Inferior parietal cortex (tissue), 1 donor: Measurements from ENCODE around the gene MACROD2.

ENCODE experiments used
- DNase-seq: peaks from one replicate; pipeline ENCODE4 v3.0.0-alpha.2; 2016; ENCODE audit errors: extremely low spot score

The MACROD2 gene

GRCh38 chr20:14407336-14407735 lies 412.0 kb downstream of the MACROD2 start:
- no peak for DNase-seq

DNA sequence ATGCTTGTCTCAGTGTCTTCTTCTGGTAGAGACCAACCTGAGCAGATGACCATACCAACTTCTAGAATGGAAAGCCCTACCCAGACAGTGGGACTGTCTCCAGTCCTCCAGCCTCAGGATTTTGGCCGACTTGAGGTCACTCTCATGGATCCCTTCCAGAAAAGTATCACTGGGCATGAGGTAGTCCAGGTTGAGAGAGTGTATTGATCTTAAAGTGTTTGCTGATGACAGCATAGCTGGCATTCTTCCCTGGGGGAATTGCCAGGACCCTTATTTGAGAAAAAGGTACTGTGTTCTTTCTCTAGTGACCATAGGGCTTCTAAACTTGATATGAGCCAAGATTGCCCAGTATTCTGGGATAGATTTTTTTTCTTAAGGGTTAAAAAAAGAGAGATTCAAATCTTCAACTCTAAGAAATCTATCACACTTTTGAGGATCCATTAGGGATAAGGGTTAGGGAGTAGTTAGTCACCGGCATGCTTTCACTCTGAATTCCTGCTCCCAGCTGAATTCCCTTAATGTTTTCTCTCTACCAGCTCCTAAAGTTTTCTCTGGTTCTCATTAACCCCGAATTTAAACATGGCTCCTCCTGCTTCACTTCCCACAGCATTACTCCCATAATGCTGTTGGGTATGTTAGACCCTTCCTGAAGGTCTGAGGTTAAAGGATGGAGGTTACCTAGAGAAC lies 415.7 kb downstream of the MACROD2 start:
- no peak for DNase-seq

GRCh38 chr20:14412065-14412681 lies 416.9 kb downstream of the MACROD2 start:
- no peak for DNase-seq

- no peak for DNase-seq
These were observed 418.5 kb downstream of the MACROD2 start for GRCh38 chr20:14413835-14414234.

DNA sequence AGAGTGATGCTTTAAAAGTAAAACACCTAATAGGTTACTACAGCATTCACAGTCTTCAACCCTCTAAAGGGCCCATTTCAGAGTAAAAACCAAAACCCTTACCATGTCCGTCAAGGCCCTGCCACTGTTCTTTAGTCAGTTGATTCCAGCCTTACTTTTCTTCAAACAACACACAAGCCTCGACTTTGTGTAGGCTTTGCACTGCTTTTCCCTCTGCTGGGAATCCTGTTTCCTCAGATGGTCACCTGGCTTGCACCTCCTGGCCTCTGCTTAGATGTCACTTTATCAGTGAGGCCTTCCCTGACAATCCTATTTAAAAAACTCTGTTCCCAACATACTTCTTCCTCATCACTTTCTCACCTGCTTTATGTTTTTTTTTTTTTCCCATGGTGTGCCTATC lies 419.2 kb downstream of the MACROD2 start:
- no peak for DNase-seq

DNA sequence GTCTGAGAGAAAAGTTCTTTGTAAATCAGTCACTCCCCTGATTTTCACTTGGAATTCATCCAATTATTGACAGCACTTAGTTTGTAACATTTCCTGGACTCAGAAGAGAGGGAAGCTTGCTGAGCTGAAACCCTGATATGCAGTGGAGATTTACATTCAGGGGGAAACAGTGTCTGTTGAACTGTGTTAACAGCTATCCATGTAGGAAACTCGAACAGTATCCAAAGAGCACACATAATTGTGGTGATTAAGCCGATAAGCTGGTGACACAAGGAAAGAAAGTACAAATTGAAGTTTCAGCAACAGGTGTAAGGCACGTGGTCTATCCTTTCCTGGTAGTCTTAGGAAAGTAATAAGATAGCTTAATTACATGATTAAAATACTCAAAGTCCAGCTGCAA lies 420.2 kb downstream of the MACROD2 start:
- DNase-seq = no peak

DNA sequence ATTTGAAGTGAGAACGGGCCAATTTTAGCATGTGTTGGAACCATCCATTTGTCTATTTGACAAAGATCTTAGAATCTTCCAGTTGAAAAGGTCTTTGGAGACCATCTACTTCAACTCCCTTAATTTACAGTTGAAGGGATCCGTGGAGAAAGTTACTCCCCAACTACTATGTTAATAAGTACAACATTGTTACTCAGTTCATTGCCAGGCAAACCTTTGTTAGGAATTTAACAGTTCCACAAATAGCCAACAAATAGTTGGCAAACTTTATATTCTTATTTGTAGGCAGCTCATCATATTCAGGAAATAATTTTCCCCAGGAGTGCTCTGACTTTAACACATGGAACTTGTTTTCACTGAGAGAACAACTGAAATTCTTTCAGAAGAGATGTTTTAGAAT lies 423.1 kb downstream of the MACROD2 start:
- no peak for DNase-seq

DNA sequence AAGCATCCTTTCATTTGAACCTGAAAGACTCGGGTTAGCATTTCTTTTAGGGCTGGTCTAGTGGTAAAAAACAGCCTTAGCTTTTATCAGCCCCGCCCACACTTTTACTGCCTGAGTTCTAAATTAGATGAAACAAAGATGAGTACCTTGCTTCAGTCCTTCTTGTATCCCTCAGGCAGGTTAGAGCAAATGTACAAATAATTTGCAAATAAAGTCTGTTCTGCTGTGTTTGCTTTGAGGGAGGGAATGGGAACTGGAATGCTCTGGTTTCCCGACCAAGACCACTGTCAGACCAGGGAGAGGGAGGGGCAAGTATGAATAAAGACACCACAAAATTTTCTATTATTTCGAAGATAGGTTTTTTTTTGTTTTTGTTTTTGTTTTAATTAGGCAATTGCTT lies 427.6 kb downstream of the MACROD2 start:
- DNase-seq = no peak

DNA sequence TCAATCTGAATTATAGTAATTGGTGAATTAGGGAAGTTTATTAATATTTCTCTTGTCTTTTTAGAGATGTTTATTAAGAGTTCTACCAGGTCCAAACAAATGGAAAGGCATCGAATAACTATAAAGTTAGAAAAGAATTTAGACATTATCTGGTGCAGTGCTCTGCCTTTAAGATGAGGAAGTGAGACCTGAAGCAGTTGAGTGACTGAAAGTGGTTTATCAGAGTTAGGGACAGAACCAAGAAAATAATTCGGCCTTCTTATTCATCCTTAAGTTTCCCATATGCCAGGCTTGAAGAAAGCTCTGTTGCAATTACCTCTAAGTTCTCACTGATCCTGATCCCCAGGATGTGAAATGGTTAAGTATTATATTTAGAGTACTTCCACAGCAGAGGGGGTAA lies 436.3 kb downstream of the MACROD2 start:
- DNase-seq = no peak

DNA sequence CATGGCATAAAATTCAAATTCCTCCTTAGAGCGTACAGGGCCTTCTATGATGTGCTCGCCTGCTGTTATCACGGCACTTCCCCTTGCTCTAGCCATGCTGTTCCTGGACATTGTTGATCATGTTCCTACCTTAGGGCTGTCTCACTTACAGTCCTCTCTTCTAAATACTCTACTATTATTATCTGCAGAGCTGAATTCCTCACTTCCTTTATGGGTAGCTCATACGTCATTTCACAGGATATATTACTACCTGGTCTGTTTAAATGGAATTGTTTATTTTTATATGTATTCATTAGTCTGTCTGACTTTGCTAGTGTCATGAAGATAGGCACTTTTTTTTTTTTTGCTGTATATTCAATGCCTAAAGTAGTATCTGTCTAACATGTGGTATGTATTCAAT lies 436.8 kb downstream of the MACROD2 start:
- DNase-seq = no peak

- DNase-seq = no peak
These were observed 437.3 kb downstream of the MACROD2 start for GRCh38 chr20:14432597-14432996.

- DNase-seq = no peak
These were observed 439.2 kb downstream of the MACROD2 start for GRCh38 chr20:14434384-14435136.

DNA sequence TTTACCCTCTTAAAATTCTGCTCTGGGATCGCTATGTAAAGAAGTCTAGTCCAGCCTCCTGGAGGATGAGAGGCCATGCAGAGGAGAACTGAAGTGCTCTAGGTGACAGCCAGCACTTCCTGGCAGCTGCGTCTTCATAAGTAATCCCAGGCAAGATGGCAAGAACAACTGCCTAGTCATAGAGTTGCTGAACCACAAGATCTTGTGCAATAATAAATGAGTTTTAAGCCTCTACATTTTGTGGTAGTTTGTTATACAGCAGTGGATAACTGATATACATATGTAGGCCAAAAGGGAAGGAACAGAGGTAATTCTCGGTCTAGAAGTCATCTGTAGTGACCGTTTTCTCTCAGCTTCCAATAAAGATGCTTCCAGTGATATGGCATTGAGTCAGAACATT lies 445.9 kb downstream of the MACROD2 start:
- no peak for DNase-seq

DNA sequence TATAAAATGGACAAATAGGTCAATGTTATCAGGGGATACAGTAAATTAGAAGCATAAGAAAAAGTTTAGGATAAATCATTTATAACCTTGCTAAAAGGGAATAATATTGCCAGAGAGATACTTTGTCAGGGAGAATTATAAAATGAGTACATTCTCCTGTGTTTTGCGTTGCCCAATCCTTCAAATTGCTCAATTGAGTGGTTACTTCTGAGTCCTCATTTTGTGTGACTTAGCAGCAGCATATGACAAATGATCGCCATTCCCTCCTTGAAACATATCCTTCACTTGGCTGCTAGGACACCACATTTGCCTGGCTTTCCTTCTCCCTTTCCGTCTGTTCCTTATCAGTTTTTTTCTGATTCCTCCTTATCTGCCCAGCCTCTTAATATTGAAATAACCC lies 448.8 kb downstream of the MACROD2 start:
- DNase-seq = no peak

DNA sequence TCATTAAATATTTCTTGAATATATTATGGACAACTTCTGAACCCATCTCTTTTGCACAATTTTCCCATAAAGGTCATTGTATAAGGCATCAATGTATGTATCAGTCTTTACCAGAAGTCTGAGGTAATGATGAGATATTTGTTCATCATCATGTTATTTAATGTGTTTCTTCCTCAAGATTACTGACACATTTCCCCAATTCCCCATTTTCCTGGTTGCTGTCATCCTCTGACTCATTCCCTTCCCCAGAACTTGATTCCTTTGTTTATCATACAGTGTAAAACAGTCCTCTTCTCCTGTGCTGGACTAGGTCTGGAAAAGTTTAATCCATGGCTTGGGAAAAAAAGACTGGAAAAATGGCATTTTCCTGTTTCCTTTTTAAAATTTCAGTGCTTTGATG lies 450.0 kb downstream of the MACROD2 start:
- DNase-seq = no peak

DNA sequence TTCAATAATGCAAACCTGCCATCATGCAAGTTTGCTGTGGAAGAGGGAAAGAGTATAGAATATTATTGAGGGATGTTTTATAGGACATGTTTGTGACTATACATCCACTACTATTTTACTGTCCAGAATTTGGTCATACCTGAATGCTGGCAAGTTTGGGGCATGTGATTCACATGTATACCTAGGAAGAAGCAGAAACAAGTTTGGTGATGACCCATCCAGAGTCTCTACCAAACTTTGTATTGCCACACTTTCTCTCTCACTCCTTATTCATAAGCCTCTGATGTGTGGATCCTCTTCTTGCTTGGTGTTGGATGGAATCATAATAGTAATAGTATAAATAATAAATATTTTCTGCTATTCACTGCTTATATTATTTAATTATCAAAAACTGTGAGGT lies 450.6 kb downstream of the MACROD2 start:
- no peak for DNase-seq

DNA sequence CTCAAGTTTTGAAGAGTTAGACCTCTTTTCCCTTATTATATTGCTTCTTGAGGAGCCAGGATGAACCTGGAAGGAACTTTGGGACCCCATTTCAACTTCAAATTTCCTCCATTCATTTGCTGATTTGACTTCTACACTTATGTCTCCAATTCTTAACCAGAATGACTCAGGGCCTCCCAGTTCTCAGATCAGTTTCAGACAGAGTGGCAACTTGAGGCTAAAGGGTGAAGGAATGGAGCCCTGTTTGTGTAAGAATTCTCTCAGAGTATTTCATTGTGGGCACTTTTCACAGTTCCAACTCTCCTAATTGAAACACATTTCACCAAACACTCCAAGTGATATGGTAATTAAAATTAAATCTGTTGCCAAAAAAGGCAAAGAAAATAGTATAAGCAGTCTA lies 451.1 kb downstream of the MACROD2 start:
- DNase-seq = no peak

- no peak for DNase-seq
These were observed 454.0 kb downstream of the MACROD2 start for GRCh38 chr20:14449323-14449722.

DNA sequence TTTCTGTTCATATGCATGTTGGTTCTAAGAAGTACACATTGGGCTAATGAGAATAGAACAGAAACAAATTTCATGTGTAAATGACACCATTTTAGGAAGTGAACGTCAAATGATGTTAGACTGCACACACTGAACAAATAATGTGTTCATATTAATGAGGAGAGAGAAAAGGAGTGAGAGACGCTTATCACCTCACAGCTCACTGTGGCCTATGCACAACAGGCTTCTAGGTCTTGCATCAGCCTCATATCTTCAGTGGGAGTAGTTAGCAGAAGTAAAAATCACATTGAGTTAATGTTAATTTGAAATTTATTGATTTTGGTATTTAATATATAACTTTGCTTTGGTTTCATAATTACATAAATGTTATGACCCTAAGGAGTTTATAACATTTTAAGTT lies 454.9 kb downstream of the MACROD2 start:
- DNase-seq = no peak

GRCh38 chr20:14451458-14451857 lies 456.1 kb downstream of the MACROD2 start:
- DNase-seq = no peak

DNA sequence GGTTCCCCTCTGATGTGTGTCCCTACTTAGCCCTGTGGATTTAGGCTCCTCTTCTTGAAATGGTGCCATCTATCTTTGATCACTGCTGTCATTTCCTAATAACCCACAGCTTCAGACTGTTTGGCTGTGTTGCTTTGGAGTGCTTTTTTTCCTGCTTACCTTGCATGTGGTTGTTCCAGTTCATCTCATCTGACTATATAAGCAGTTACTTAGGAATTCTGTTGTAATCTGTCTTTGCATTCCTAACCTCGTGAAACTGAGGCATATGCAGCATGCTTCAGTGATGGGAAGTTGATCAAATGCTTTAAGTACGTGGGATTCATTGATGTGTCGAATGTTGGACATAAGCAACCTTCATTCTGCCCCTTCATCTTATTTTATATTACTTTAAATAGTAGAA lies 457.9 kb downstream of the MACROD2 start:
- DNase-seq = no peak

DNA sequence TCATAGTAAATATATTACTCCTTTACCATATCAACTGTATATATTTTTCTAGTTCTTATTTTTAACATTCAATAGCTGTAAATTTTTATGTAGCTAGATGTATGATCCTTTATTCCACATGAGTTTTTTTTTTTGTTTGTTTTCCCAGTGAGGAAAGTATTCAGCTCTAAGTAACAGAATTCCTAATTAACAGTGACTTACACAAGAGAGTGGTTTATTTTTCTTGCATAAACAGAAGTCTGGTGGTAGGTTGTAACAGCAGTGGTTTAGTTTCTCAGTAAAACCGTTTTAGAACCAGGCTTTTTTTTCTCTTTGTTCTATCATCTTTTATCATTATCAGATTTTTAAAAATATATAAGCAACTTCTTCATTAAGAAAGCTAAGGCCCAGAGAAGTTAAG lies 459.0 kb downstream of the MACROD2 start:
- DNase-seq = no peak
